Kidney glomerular epithelial cell (primary cell): Measurements from ENCODE around the gene FAAH.
A peak's percentile ranks its signal among the peaks of the same experiment; 100 is the strongest.
"Not testable (repeated sequence)": the region's sequence is repeated elsewhere in the genome, so short reads cannot be mapped to it uniquely, and the experiment has no call there.

ENCODE experiments used
- DNase-seq: peaks from one replicate; lab custom pipeline; 2025; lab: John Stamatoyannopoulos, UW

The FAAH gene

GRCh38 chr1:46394108-46394871, at the start of gene FAAH:
TSS of gene FAAH (plus strand) at chr1:46394317. CDS start at chr1:46394349, 32 bp downstream.
- peak; percentile 26 for DNase-seq

DNA sequence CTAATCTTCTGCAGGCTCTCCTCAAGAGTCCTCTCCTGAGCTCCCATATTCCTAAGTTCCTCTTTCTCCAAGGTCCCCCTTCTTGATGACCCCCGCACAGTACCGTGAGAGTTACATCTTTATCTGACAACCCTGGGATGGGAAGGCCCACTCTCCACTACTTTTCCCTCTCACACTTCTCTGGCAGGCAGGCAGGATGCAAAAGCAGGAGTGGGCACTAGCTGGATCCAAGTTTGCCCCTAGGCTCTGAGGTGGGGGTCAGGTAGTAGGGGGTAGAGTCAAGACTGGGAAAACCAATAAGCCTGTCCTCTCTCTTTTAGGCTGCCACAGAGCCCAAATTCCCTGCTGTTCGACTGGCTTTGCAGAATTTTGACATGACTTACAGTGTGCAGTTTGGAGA, 49.6 kb upstream of the FAAH start:
- DNase-seq, result no peak

DNA sequence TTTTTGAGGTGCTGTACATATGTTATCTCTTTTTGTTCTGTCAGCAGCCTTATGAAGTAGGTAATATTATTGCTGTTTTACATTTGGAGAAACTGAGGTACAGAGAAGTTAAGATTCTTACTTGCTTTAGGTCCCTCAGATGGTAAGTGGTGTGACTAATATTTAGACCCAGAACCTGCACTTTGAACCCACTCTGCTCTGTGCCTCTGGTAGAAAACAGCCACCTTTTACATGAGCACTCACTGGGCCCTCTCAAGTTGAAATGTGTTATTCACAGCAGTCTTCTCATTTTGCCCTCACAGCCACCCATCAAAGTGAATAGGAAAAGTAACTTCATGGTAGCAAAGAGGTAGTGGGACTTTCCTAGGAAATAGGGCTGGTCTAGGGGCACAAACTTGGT, 48.8 kb upstream of the FAAH start:
- DNase-seq, result no peak

DNA sequence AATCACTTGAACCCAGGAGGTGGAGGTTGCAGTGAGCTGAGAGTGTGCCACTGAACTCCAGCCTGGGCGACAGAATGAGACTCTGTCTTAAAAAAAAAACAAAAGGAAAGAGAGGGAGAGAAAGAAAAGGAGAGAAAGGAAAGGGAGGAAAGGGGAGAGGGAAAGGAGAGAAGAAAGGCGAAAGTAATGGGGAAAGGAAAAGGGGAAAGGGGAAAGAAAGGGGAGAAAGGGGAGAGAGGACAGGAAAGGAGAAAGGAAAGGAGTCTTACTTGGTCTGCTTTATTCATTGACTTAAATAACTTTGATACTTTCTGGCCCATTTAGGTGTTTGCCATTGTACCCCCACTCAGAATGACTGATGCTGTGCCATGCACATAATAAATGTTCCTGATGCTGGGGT, 41.8 kb upstream of the FAAH start:
- no peak for DNase-seq

- not testable (repeated sequence) for DNase-seq
Measured at GRCh38 chr1:46355920-46356319, 38.2 kb upstream of the FAAH start.

DNA sequence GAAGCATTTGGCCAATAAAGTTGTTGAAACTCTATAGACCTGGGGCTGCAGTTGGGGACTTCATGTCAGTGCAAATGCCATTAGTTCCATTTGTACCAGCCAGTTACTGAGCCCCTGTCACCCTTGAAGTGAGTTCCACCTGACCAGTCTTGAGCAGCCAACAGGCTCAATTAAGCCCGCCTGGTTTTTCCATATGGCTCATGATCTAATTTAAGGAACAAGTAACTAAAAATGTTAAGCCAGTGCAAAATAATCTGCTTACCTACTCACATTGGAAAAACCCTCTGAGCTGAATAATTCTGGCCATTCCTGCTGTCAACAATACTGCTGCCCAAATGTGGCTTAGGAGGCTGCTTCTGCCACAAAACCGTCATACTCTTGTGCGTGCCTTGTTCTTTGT, 32.0 kb upstream of the FAAH start:
- DNase-seq, result no peak

- no peak for DNase-seq
Measured at GRCh38 chr1:46363121-46363520, 31.0 kb upstream of the FAAH start.

GRCh38 chr1:46364612-46365011, 29.5 kb upstream of the FAAH start:
- DNase-seq, result no peak

DNA sequence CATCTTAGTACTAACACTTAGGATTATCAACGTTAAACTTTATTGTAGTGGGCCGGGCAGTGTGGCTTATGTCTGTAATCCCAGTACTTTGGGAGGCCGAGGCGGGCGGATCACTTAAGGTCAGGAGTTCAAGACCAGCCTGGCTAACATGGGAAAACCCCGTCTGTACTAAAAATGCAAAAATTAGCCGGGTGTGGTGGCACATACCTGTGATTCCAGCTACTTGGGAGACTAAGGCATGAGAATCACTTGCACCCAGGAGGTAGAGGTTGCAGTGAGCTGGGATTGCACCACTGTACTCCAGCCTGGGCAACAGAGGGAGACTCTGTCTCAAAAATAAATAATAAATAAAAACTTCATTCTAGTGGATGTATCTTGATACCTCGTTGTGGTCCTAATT, 28.3 kb upstream of the FAAH start:
- not testable (repeated sequence) for DNase-seq

- no peak for DNase-seq
Measured at GRCh38 chr1:46367072-46367471, 27.0 kb upstream of the FAAH start.

DNA sequence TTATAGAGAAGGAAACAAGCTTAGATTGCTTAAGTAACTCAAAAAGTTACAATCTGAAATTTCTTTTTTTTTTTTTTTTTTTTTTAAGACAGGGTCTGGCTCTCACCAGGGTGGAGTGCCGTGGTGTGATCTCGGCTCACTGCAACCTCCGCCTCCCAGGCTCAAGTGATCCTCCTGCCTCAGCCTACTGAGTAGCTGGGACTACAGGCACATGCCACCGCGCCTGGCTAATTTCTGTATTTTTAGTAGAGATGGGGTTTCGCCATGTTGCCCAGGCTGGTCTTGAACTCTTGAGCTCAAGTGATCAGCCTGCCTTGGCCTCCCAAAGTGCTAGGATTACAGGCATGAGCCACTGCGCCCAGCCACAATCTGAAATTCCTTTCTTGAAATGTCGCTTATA, 26.4 kb upstream of the FAAH start:
- DNase-seq, result not testable (repeated sequence)

DNA sequence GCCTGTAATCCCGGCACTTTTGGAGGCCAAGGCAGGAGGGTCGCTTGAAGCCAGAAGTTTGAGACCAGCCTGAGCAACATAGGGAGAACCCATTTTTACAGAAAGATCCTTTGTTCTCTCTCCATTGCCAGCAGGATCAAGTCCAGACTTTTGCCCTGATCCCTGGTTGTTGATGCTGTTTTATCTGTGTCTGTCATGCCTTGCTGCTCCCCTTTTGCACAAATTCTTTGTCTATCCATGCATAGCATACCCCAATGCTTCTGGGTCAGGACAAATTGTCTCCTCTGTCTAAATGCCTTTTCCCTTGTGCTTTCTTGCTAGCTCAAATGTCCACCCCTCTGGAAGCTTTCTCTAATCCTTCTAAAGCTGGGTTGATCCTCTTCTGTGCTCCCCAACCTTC, 25.3 kb upstream of the FAAH start:
- peak; percentile 38 for DNase-seq

GRCh38 chr1:46369542-46370213, 24.4 kb upstream of the FAAH start:
- DNase-seq, result no peak

GRCh38 chr1:46370214-46370633, 23.9 kb upstream of the FAAH start:
- no peak for DNase-seq

- DNase-seq, result peak; percentile 45
Measured at GRCh38 chr1:46372431-46372830, 21.7 kb upstream of the FAAH start.

DNA sequence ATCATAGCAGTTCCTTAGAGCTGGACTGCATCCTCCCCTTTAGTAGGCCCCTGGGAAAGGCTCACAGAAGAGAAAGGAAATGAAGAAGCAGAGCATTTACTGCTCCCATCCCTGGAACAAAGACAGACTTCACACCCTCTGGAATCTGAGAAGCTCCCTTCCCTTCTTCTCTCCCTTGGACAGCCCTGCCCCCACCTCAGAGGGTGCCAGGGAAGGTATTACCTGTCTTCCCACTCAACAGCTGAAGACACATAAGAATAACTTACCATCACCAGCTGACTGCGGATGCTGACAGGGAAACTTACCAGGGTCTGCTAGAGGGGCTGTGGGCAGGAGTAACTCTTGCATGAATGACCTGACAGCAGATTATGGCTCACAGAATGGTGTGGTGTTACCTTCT, 14.1 kb upstream of the FAAH start:
- DNase-seq, result no peak

DNA sequence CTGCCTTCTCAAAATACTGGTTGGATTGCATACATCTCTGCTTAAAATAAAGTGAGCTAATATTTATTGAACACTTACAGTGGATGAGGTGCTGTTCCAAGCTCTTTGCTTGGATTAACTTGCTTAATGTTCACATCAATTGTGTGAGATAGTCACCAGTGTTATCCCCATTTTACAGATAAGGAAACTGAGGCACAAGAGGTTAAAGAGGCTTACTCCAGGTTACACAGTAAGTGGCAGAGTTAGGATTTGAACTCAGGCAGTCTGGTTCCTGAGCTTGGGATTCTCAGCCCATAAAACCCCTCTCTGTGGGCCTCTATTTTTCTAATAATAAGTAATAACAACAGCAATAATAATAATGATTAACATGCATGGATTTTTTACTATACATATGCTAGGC, 13.6 kb upstream of the FAAH start:
- DNase-seq, result no peak

DNA sequence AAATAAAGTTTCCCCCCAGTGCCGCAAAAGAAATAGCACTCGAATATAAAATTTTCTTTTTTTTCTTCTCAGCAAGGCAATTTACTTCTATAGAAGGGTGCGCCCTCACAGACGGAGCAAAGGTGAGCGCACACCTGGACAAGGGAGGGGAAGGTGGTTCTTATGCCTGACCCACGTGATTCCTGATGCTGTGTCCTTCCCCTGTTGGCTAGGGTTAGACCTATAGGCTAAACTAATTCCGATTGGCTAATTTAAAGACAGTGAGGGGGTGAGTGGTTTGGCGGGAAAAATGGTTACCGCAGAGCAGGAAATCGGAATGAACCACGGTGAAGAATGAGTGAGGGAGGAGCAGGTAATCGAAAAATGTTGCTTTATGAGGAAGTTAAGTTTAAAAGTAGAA, 607 bp upstream of the FAAH start:
- no peak for DNase-seq

DNA sequence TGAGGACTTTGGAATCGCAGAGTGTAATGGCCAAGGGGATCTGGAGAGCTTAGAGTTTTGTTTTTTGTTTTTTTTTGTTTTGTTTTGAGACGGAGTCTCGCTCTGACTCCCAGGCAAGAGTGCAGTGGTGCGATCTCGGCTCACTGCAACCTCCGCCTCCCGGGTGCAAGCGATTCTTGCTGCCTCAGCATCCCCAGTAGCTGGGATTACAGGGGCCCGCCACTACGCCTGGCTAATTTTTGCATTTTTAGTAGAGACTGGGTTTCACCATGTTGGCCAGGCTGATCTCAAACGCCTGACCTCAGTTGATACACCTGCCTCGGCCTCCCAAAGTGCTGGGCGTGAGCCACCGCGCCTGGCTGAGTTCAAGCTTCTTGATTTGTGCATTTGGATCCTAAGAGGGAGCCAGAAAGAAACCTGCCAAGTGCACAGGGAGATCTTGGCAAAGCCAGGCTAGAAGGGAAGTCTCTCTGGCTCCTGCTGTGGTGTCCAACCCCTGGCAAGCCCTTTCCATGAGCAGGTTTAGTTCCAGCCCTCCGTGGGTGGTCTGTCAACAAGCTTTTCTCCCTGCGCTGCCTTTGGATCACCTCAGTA, 852 bp downstream of the FAAH start:
- DNase-seq, result no peak

GRCh38 chr1:46396441-46397398, 2.6 kb downstream of the FAAH start:
- no peak for DNase-seq

GRCh38 chr1:46399307-46399706, 5.2 kb downstream of the FAAH start:
- DNase-seq, result no peak

- DNase-seq, result no peak
Measured at GRCh38 chr1:46400421-46400820, 6.3 kb downstream of the FAAH start.
